ENCODE results near the gene ARMC2.

The ARMC2 gene

GRCh38 chr6:108903796-108904195, 55.6 kb downstream of the ARMC2 start:
- TF ChIP-seq CTCF (IDR thresholded peaks at IDR 0.05; ENCODE audit: low read depth, low read length): no peak
- no peak for DNase-seq (ENCODE audit: low read depth, low spot score)
- in situ Hi-C loops (cut with HindIII; ENCODE audit: low sequenced_read_pairs): no loop called here
- H3K4me3 ChIP-seq (ENCODE audit: low read depth, low read length): no peak overlapping the region

DNA sequence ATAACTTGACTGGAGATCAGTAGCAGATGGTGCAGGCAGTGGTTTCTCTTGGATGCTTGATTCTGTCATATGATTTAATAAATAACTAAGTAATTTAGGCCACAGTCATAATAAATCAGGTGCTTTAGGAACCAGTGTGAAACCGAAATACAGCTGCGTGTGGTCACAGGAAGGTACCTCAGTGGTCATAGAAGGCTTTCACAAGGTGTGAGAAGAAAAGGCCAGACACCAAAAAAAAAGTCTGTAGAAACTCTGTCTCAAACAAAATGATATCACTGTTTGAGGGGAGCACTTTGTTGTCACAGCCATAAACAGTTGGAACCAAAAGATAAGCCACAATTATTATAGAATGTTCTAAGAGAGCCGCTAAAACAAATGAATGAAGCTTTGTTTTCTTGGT, 56.5 kb downstream of the ARMC2 start:
- TF ChIP-seq CTCF (IDR thresholded peaks at IDR 0.05; ENCODE audit: low read depth, low read length): no peak
- in situ Hi-C loops (cut with HindIII; ENCODE audit: low sequenced_read_pairs): no loop called here
- H3K4me3 ChIP-seq (ENCODE audit: low read depth, low read length): no peak overlapping the region
- DNase-seq (ENCODE audit: low read depth, low spot score): no peak

DNA sequence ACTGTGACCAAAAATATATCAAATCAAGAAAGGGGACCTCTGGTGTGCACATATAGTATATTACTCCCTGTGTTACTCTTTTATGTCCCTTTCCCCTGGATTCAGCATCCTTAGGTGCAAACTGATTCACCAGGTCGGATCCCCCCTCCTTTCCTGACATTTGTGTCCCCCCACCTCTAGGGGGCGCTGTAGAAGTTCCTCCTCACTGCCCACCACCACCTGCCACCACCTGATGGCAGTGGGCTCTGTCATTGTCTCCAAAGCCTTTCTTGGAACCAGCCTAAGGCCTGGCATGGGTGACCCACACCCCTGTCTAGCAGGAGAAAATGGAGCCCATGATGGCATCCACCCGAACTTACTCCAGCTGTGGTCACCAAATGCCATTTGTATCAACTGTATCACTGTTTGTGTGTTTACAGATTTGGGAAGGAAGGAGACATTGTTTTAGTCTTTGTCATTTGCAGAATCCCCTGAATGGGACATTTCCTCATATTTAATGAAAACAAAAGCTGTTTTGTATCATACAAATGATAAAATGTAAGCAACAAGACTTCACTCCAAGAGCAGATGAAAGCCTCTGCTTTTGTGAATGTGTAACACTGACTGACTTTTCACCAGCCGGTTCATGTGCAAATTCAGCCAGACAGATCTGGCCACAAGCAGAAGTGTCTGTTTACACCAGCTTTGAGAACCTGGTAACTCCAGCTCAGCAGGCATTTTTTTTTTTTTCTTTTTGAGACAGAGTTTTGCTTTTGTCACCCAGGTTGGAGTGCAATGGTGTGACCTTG, 66.2 kb downstream of the ARMC2 start:
- in situ Hi-C loops (cut with HindIII; ENCODE audit: low sequenced_read_pairs): no loop called here
- H3K4me3 ChIP-seq (ENCODE audit: low read depth, low read length): no peak overlapping the region
- no peak for DNase-seq (ENCODE audit: low read depth, low spot score)

GRCh38 chr6:108915258-108915657, 67.0 kb downstream of the ARMC2 start:
- TF ChIP-seq CTCF (IDR thresholded peaks at IDR 0.05; ENCODE audit: low read depth, low read length): no peak
- in situ Hi-C loops (cut with HindIII; ENCODE audit: low sequenced_read_pairs): no loop called here
- no peak overlapping the region for H3K4me3 ChIP-seq (ENCODE audit: low read depth, low read length)
- DNase-seq (ENCODE audit: low read depth, low spot score): no peak

More for the DNA sequence above, 66.2 kb downstream of the ARMC2 start:
- peak; percentile 50 for TF ChIP-seq CTCF (IDR thresholded peaks at IDR 0.05; ENCODE audit: low read depth, low read length)

- in situ Hi-C loops (cut with HindIII; ENCODE audit: low sequenced_read_pairs): no loop called here
- no peak for DNase-seq (ENCODE audit: low read depth, low spot score)
- no peak for TF ChIP-seq CTCF (IDR thresholded peaks at IDR 0.05; ENCODE audit: low read depth, low read length)
- H3K4me3 ChIP-seq (ENCODE audit: low read depth, low read length): no peak overlapping the region
Measured at GRCh38 chr6:108916026-108916686, 67.9 kb downstream of the ARMC2 start.

GRCh38 chr6:108920751-108921150, 72.5 kb downstream of the ARMC2 start:
- in situ Hi-C loops (cut with HindIII; ENCODE audit: low sequenced_read_pairs): no loop called here
- no peak for DNase-seq (ENCODE audit: low read depth, low spot score)
- no peak overlapping the region for H3K4me3 ChIP-seq (ENCODE audit: low read depth, low read length)
- TF ChIP-seq CTCF (IDR thresholded peaks at IDR 0.05; ENCODE audit: low read depth, low read length): no peak

Measured in astrocyte of the spinal cord (primary cell).